NCI-H2171 treated with DMSO at 0.1 percent for 48 hours (cell line): ENCODE data around the gene GTF2H1.

ENCODE experiments used
- DNase-seq: peaks from one replicate; lab custom pipeline; 2025; lab: John Stamatoyannopoulos, UW

GTF2H1 gene

GRCh38 chr11:18321969-18322711 is at the start of gene GTF2H1, which contains the start of gene HPS5:
Gene GTF2H1, plus strand, starts transcription at chr11:18322567. Its CDS starts 10,508 bp downstream, at chr11:18333075.
Gene HPS5, minus strand, starts transcription at chr11:18322140. Its CDS starts 4,282 bp downstream, at chr11:18317858.
- DNase-seq = peak; percentile 87

- DNase-seq = no peak
Measured at GRCh38 chr11:18277565-18278271, 44.6 kb upstream of the GTF2H1 start.

- no peak for DNase-seq
Measured at GRCh38 chr11:18280438-18281045, 41.8 kb upstream of the GTF2H1 start.

- DNase-seq = no peak
Measured at GRCh38 chr11:18282626-18283025, 39.7 kb upstream of the GTF2H1 start.

- DNase-seq = no peak
Measured at GRCh38 chr11:18285841-18286240, 36.5 kb upstream of the GTF2H1 start.

GRCh38 chr11:18288911-18289310 is 33.5 kb upstream of the GTF2H1 start:
- no peak for DNase-seq

- DNase-seq = no peak
Measured at GRCh38 chr11:18294862-18295261, 27.5 kb upstream of the GTF2H1 start.

GRCh38 chr11:18295316-18295715 is 27.1 kb upstream of the GTF2H1 start:
- no peak for DNase-seq

GRCh38 chr11:18299721-18300120 is 22.6 kb upstream of the GTF2H1 start:
- DNase-seq = no peak

GRCh38 chr11:18304745-18305144 is 17.6 kb upstream of the GTF2H1 start:
- DNase-seq = no peak

GRCh38 chr11:18307461-18308139 is 14.8 kb upstream of the GTF2H1 start:
- DNase-seq = no peak

- DNase-seq = no peak
Measured at GRCh38 chr11:18308242-18308641, 14.1 kb upstream of the GTF2H1 start.

GRCh38 chr11:18309691-18310090 is 12.7 kb upstream of the GTF2H1 start:
- no peak for DNase-seq

- no peak for DNase-seq
Measured at GRCh38 chr11:18310800-18311340, 11.5 kb upstream of the GTF2H1 start.

GRCh38 chr11:18312012-18312411 is 10.4 kb upstream of the GTF2H1 start:
- DNase-seq = no peak

- no peak for DNase-seq
Measured at GRCh38 chr11:18312663-18313420, 9.5 kb upstream of the GTF2H1 start.

- DNase-seq = no peak
Measured at GRCh38 chr11:18313965-18314763, 8.2 kb upstream of the GTF2H1 start.

- no peak for DNase-seq
Measured at GRCh38 chr11:18314784-18315523, 7.4 kb upstream of the GTF2H1 start.

- no peak for DNase-seq
Measured at GRCh38 chr11:18315893-18316292, 6.5 kb upstream of the GTF2H1 start.

GRCh38 chr11:18317551-18317950 is 4.8 kb upstream of the GTF2H1 start:
- no peak for DNase-seq
